HG03060 (cell line): ENCODE data around the gene IL18.
"Not testable (repeated sequence)": the region's sequence is repeated elsewhere in the genome, so short reads cannot be mapped to it uniquely, and the experiment has no call there.

ENCODE experiments used
- ATAC-seq: cut with Tn5 transposase; IDR thresholded peaks from one replicate; pipeline ENCODE4 v1.9.1; 2021; ENCODE audit warnings: low read depth, moderate number of reproducible peaks; ENCODE audit not compliant: unreplicated experiment

IL18 gene

DNA sequence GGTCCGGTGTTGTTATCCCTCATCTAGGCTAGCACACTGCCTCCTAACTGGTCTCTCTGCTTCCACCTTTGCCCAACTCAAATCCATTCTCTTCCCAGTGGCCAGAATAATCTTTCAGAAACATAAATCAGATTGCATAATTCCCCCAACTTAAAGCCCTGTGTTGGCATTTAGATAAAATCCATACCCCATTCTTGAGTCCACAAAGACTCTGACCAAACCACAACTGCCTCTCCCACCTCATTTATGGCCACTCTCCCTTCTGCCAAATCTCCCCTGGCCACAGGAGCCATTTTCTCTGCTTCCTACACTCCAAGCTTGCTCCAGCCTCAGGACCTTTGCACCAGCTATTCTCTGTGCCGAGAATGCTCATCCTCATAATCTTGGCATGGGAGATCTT is 36.8 kb downstream of the IL18 start:
- ATAC-seq: no peak

- ATAC-seq: no peak
Measured at GRCh38 chr11:112123129-112123528, 40.8 kb downstream of the IL18 start.

GRCh38 chr11:112121981-112122615 is 41.8 kb downstream of the IL18 start:
- ATAC-seq: no peak

GRCh38 chr11:112118176-112118575 is 45.7 kb downstream of the IL18 start:
- ATAC-seq: no peak

DNA sequence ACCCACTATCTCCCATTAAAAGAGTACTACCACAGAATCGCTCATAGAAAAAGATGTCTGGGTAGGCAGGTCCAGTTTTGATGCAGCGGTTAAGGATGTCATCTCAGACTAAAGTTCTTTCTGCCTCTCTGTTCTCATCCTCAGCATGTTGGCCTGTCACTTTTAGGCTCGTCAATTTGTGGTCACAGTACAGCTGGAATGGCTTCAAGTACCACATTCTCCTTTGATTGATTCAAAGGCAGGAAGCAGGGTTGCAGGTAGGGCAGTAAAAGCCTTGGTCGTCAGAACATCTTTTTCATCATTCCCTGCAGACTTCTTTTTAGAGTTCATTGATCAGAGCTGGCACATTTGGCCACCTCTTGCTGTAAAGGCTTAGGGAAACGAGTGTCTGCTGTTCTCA is 48.5 kb downstream of the IL18 start:
- ATAC-seq: no peak

- ATAC-seq: no peak
Measured at GRCh38 chr11:112114460-112114859, 49.4 kb downstream of the IL18 start.

DNA sequence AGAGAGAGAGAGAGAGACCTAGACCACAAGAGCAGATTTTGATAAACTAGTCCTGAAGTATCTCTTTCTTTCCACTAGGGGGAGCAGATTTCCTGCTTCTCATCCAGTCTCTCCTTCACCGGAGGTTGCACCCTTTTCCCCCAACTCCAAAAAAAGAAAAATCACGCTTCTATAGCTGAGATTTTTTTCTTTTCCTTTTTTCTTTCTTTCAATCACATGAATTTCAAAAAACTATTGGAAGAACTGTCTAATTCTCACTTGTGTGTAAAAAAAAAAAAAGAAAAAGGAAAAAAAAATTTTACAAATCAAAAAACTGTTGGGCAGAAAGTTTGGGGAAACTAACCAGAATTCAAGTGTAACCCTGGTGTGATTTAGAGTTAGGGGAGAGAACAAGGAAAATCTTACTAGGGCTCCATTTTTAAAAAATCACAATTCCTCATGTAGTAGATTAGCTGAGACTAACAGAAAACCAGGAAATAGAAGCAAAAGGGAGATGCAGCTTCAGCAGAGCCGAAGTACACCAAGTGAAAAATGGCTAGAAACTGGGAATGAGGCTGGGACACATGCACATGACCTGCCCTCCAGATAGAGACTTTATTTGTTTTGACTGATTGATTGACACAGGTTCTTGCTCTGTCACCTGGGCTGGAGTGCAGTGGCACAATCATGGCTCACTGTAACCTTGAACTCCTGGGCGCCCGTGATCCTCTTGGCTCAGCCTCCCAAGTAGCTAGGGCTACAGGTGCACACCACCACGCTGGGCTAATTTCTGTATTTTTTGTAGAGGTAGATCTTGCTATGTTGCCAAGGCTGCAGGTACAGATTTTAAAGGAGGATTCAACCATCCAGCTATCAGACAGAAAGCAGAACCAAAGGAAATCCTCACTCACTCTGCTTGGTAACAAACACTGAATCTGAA is 50.1 kb downstream of the IL18 start:
- ATAC-seq: no peak

- ATAC-seq: no peak
Measured at GRCh38 chr11:112106070-112106469, 57.8 kb downstream of the IL18 start.

GRCh38 chr11:112103446-112103845 is 60.4 kb downstream of the IL18 start:
- ATAC-seq: no peak

DNA sequence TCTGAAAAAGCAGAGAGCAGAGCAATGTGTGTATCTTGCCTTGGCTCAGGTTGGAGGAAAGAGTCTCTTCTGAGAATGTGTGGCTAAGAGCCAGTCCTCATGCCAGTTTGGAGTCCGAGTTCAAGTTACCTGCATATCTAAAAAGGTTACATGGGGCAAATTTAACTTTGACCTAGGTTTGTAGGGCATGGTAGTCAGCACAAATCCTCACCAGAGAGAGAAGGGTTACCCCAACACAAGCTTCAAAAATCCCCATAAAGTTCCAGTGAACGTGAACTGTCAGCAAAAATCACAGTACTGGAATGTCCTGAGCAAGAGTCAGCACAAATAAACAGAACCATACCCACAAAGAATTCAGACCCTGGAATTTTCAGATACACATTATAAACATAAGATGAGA is 63.4 kb downstream of the IL18 start:
- ATAC-seq: no peak

- ATAC-seq: no peak
Measured at GRCh38 chr11:112097734-112098528, 66.0 kb downstream of the IL18 start.

DNA sequence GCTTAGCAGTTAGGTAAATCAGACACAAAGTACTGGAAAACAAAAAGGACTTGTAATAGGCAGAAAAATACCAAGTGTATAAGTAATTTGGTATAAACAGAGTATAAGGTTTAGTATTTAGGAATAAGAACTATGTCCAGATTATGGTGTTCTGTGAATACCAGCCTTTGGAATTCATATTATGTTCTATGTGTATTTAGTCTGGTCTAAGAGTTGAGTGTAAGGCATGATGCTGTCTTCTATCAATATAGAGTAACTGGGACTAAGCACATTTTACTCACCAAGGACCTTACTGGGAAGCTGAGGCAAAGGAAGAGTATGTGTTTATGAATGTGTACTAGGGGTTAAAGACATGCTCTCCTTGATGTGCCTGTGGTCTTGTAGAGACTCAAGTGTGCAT is 67.7 kb downstream of the IL18 start:
- ATAC-seq: no peak

GRCh38 chr11:112095302-112095701 is 68.6 kb downstream of the IL18 start:
- ATAC-seq: not testable (repeated sequence)
